ENCODE data around the gene MMP15.
"Not testable (repeated sequence)": the region's sequence is repeated elsewhere in the genome, so short reads cannot be mapped to it uniquely, and the experiment has no call there.

The MMP15 gene

DNA sequence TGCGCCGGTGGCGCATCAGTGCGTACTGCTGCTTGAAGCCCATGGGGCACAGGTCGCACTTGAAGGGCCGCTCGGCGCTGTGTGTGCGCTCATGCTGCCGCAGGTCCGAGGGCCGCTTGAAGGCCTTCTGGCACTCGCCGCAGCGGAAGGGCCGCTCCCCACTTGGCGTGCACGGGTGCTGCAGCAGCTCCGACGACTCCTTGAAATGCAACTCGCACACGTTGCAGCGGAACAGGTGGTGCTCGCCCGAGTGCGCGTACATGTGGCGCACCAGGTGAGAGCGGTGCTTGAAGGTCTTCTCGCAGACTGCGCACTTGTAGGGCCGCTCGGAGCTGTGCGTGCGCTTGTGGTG, 28.4 kb upstream of the MMP15 start:
- no peak for DNase-seq

DNA sequence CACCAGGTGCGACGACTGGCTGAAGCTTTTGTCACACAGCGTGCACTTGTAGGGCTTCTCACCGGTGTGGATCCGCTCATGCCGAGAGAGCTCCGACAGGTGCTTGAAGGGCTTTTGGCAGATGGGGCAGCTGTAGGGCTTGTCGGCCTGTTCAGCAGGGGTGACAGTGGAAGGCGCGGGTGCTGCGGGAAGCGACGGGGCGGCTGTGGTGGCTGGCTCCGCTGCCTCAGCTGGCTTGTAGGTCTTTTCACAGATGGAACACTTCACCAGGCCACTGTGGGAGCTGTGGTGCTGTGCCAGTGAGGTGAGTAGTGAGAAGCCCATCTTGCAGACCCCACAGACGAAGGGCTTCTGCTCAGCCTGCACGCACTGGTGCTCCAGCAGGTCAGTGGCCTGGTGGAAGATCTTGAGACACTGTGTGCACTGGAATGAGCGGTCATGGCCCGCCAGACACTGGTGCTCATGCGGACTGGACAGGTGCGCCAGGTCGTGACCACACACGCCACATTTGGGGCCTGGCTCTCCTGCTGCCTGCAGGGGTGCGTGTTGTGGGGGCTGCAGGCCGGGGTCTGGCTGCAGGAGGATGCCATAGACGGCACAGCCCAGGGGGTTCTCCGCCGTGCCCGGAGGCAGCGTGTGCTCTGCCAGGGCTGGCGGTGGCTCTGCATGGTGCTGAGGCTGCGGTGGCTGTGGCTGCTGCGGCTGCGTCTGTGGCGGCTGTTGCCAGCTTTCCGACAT, 27.9 kb upstream of the MMP15 start:
- no peak for DNase-seq

DNA sequence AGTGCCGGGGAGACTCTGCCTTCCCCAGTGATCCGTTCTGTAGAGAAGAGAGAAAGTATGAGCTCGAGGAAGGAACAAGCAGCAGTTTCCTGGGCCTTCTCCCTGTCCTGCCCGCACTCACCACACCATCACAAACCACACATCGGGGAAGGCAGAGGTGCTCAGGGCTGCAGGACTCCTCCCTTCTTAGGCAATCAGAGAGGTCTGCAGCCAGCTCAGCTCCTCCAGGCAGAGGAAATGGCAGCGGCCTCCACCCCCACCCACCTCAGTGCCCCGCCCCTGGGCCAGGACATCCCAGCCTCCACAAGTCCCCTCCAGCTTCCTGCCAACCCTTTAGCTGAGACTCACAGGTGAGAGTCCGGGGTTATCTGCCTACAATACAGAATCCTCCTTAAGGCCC, 27.1 kb upstream of the MMP15 start:
- no peak for DNase-seq

DNA sequence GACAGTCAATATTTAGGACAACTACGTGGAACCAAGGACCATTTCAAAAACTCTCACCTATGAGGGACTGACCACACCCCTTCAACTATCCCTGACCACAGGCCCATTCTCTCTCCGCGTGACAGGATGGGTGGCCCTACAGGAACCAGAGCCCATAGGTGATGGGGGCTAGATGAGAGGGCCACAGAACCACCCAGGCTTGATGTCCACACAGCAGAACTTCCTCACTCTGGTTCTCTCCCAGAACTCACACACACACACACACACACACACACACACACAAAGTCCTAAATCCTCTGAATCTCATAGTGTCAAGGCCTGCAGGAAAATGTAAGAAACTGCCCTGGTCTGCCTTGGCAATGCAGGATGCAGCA, 26.6 kb upstream of the MMP15 start:
- DNase-seq, result no peak

DNA sequence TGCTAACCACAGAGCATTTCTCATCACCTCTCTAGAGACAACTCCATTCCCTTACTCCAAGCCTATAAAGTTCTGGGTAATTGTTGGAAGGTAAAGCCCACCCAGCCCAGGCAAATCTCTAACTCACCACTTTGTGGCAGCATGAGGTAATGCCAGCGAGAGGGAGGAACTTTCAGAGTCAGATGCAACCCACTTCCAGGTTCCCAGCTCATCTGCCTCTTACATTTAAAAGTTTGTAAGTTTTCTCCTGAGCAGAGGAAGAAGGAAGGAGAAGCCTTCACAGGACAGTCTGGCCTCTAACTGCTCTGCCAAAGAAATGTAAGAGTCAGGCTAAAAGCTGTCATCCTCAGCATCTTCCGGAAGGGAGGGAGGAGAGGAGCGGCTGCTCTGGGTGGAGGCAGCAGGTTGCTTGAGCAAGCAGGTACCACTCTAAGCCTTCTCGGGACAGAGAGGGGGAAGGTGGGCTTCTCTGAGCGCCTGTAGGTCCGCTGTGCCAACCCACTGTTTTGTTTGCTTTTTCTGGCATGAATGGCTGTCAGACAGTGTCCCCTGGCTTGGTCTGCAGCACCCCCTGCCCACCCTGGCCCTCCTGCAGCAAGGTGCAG, 26.1 kb upstream of the MMP15 start:
- no peak for DNase-seq

DNA sequence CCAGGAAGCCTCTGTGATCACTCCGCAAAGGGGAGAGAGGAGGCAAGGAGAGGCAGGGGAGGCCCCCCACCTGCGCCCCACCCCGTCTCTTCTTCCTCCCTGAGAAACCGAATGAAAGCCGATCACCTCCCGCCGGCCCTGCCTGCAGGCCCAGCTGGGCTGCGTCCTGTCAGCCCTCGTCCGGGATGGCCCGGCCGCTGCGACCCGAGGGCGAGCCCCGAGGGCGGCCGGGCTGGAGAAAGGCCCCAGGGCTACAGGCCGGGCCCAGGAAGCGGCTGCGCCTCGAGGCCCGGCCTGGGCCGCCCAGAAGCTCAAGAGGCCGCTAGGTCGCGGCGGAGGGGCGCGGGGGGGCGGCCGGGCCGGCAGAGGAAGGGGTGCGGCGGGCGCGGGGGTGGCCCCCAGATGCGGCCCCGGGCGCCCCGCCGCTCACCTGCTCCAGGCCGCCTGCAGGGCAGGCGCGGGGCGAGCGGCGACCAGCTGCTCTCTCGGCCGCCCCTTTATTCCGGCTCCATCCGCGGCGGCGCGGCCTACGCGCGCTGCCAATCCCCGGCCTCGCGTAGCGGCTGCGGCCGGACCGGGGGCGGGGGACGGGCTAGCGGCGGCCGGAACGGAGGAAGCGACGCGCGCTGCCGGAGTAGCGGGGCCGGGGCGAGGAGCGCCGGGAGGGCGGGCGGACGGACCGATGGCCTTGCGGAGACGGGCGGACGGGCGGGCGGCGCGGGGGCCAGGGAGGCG, 25.4 kb upstream of the MMP15 start, which contains the start of gene ZNF319:
TSS of gene ZNF319 (minus strand) at position 702 of the 735 bp plus-strand sequence. CDS start 2,407 bp downstream, outside the sequence.
- DNase-seq, result no peak

DNA sequence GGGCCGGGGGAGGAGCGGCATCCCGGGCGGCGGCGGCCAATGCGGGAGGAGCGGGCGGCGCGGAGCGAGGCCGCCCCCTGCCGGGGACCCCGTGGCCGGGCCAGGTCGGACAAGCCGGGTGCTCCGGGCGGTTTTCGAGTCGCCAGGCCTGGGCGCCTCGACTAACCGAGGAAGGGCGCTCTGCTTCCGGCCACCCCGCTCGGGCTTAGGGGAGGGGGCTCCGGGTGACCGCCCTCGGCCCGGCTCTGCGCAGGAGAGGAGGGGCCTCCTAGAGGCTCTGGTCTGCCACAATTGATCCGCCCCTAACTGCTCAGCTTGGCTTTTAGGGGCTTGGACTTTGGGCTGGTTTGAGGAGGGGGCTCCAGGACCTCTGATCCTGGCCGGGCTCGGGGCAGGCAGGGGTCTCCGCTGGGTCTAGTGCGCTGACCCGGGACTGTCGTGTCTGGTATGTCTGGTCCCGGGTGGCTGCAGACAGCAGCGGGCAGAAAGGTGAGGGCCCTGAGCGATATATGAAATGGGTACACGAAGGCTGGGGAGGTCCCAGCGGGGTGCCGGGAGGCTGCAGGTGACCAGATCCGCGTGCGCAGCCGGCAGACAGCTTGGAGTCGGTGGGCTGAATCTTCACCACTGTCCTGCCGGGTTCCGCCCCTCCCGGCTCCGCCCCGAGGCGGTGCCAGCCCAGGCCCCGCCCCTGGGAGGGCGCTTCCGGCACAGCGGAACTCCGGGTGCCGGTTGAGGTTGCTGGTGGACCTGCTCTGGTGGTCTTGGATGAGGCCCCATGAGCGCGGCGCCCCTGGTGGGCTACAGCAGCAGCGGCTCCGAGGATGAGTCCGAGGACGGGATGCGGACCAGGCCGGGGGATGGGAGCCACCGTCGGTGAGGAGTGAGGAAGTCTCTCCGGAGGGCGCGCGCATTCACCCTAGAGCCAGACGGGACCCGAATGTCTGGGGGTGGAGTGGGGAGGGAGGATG, 24.6 kb upstream of the MMP15 start, which contains the start of gene USB1:
TSS of gene USB1 (plus strand) at position 702 of the 971 bp plus-strand sequence. CDS start at position 779, 77 bp downstream.
- no peak for DNase-seq

DNA sequence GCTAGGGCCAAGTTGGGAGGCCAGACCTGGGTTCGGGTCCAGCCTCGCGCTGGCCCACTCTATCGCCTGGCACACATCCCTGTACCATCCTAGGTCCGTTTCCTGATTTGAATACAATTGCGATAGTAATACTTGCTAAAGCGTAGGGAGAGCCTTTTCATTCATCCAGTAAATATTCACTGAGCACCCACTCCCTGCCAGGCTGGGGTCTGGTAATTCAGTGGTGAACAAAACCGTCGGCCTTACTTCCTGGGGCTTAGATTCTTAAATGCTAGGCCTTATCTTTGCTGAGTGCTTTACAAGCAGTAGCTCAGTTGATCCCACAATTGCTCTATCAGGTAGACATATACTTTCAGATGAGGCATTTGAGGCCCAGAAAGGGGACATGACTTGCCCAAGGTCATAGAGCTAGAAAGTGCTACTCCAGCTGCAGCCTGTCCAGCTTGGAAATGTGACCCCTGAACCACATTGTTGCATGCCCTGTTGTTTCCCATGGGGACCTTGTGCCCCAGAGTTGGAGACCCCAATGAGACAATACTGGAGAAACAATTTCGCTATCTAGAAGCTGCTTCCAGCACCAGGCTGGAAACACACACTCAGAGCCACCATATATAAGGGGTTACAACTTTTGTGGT, 23.7 kb upstream of the MMP15 start:
- DNase-seq, result no peak

DNA sequence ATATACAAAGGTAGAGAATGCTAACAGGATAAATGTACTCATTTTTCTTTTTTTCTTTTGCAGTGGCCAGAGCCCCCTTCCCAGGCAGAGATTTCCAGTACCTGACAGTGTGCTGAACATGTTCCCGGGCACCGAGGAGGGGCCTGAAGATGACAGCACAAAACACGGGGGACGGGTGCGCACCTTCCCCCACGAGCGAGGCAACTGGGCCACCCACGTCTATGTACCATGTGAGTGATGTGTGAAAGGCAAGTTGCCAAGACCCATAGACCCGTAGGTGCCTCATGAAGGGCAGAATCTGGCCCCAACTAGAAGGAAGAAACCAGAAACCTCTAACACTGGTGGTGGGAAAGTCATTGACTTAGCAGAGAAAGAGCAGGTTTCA, 23.1 kb upstream of the MMP15 start:
- no peak for DNase-seq

DNA sequence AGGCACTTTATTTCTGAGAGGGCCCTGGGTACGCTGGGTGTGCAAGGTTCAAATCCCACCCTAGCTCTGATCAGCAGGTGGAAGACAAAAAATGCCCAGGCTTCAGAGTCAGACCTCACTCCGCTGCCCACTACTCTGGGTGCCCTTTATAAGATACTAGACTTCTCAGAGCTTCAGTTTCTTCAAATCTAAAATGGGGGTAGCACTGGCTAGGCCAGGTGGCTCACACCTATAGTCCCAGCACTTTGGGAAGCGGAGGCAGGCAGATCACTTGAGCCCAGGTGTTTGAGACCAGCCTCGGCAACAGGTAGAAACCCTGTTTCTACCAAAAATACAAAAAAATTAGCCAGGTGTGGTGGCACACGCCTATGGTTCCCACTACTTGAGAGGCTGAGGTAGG, 22.6 kb upstream of the MMP15 start:
- DNase-seq, result no peak

DNA sequence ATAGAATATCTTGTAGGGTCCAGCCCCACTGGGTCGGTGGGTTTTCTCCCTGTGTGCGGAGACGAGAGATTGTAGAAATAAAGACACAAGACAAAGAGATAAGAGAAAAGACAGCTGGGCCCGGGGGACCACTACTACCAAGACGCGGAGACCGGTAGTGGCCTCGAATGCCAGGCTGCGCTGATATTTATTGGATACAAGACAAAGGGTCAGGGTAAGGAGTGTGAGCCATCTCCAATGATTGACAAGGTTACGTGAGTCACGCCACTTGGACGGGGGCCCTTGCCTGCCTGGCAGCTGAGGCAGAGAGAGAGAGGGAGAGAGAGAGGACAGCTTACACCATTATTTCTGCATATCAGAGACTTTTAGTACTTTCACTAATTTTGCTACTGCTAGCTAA, 20.8 kb upstream of the MMP15 start:
- not testable (repeated sequence) for DNase-seq

DNA sequence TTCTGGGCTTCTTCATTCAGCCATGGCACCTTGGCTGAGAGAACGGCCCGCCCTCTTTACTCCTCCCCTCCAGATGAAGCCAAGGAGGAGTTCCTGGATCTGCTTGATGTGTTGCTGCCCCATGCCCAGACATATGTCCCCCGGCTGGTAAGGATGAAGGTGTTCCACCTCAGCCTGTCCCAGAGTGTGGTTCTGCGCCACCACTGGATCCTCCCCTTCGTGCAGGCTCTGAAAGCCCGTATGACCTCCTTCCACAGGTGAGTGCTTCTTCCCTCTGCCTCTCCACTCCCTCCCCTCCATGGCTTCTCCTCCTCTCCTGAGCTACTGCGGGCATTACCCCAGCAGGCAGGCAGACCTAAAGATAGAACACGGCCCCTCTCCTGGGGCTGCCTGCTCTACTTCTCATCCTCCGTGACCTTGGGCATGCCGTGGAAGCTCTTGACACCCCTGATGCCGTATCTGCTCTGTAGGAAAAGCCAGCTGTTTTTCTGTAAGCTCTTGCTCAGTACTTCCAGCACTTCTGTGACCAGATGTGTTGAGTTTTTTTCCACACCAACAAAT, 15.6 kb upstream of the MMP15 start:
- DNase-seq, result no peak

DNA sequence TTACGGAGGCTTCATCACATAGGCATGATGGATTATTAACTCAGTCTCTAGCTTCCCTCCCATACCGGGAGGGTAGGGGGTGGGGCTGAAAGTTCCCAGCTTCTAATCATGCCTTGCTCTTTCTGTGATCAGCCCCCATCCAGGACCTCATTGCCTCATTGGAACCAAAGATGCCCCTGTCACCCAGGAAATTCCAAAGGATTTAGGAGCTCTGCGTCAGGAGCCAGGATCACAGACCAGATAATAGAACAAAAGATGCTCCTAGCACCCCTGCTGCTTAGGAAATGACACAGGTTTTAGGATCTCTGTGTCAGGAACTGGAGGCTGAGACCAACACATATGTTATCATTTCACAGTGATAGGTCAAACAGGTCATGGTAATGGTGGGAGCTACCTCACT, 14.7 kb upstream of the MMP15 start:
- no peak for DNase-seq

DNA sequence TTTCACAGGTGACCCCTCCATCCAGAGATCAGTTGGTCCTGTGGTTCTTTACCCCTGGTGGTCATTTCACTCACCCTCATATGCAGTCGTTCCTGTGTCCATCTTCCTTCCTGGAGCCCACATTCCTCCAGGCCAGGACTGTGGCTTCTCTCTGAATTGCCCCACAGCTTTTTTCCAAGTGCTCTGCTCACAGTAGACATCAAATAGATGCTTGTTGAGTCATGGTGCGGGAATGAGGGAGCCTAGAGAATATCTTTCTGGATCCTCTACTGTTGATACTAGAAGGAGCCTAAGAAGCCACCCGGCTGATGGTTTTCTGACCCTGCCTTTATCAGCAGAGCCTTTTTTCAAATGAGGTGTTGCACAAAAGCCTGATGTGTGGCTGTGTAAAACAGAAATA, 13.9 kb upstream of the MMP15 start:
- DNase-seq, result no peak

DNA sequence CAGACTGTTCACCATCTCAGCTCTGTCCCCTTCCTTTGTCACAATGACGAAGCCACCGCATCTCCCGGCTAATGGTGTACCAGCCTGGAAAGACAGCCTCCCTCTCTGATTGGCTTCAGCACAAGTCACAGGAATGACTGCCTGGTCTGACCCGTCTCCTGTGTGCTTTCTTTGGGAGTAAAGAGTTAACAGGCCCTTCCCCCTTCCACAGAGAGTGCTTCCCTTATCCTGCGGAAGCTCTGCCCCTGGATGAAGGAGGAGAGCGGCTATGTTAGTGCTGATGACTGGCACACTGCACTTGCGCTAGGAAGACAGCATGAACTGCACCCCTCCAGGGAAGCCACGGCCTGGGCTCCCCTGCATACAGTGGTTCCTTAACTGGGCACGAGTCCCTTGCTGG, 13.1 kb upstream of the MMP15 start:
- no peak for DNase-seq

DNA sequence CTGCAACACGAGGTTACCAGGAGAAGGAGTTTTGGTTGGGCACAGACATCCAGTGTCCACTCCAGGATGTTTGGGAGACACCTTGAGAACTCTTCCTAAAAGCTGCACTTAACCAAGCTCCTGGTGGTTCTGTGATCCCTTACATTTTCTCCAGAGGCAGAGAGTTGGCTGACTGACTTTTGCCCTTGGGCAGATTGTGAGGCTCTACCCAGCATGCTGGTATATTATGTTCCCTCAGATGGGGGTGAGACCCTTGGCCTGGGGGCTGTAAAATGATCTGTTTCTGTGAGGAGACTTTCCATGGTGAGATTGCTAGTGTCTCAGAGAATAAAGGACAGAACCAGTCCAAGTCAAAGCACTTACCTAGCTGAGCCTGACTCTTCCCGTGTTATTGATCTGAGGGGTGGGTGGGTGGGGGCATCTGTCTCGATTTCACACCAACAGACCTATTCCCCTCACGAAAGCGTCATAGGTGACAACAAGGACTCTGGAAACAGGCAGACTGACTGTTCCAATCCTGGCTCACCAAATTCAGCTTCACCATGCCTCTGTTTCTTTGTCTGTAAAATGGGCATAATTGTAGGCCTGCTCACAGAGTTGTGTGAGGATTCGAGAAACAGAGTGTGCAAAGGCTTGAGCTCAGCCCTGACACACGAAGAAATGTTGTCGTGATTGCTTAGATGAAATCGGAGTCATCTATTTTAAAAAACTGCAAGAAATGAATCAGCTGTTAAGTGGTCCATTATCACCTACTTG, 12.2 kb upstream of the MMP15 start:
- DNase-seq, result no peak

DNA sequence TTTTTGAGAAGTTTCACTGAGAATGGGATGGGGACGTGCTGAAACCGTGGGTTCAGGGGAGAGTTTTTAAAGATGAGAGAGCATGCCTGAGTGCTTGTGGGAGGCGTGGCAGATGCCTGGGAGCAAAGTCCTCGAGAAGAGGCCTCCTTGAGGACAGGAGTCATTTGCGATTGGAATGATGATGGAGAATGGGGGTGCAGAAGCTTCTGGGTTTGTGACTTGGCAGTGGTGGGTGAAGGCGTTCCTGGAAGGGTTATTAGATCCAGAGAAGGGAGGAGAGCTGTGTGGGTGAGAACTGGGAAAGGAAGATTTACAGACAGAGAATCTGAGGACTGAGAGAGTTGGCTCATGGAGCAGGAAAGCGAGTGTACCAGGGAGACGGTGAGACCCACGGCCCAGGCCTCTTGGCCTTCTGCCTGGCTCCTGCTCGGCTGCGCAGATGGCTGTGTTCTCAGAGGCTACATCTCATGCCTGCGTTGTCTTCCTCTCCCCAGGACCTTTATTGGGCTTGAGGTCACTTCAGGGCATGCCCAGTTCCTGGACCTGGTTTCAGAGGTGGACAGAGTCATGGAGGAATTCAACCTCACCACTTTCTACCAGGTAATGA, 8.6 kb upstream of the MMP15 start:
- DNase-seq, result no peak

DNA sequence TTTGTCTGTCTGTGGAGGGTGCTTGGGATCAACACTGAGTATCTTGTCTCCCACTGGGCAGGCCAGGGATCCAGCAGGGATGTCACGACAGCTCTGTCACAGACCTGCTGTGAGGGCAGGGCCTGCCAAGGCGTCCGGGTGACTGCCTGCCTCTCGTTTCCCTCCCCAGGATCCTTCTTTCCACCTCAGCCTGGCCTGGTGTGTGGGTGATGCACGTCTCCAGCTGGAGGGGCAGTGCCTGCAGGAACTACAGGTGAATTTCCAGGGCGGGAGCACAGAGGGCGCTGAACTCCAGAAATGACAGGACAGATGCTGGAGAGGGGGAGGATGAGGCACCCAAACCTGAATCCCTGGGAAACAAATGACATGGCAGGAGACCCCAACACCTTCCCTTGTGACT, 6.8 kb upstream of the MMP15 start:
- DNase-seq, result no peak

DNA sequence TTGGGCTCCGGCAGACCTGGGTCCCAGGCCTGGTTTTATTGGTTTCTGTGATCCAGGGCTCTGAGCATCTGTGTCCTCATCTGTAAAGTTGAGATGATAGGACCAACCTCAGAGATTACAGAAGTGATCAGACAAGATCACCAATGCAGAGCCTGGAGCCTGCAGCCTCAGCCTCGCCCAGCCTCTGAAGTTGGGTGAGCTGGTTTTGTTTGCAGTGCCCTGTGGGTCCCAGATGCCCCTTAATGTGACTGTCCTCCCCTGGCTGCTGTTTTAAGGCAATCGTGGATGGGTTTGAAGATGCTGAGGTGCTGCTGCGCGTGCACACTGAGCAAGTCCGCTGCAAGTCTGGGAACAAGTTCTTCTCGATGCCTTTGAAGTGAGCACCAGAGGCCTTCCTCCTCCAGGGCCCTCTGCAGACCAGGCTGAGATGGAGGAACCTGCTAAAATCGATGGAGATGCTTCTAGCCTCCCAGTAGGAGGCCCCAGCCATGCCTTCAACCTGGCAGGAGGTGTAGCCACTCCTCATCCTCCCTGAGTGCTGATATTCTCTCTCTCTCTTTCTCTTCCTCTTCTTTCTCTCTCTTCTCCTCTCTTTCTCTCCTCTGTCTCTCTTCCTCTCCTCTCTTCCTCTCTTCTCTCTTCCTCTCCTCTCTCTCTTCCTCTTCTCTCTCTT, 5.6 kb upstream of the MMP15 start:
- no peak for DNase-seq

All from DMS79 (cell line).